Liver (tissue), 9 donors: ENCODE results near the gene CNIH3. TPM values are rescaled to one million over a fixed set of nuclear protein-coding genes. Genes with fewer than 3 reads are reported as not detected.

Experiments
- DNase-seq: peaks from one replicate; pipeline ENCODE4 v3.0.0-alpha.2; 2017; ENCODE audit warnings: low spot score
- H3K27ac ChIP-seq, 2 donors: one replicate each; pipeline ENCODE4 v1.7.0; 2013; ENCODE audit warnings: inconsistent platforms in 2 of 2, low read length in 2 of 2, control low read depth in 1 of 2, low read depth in 1 of 2, mild to moderate bottlenecking in 1 of 2
- H3K27me3 ChIP-seq, 4 donors: one replicate each; pipeline versions ENCODE4 v1.6.1 to v1.7.0; 2013; ENCODE audit warnings: low read length in 3 of 4, inconsistent platforms in 1 of 4, mild to moderate bottlenecking in 1 of 4, moderate library complexity in 1 of 4; ENCODE audit not compliant: control insufficient read depth in 4 of 4, insufficient read depth in 4 of 4
- H3K36me3 ChIP-seq, 4 donors: one replicate each; pipeline versions ENCODE4 v1.6.1 to v1.7.0; 2013; ENCODE audit warnings: low read length in 3 of 4, mild to moderate bottlenecking in 3 of 4, low read depth in 1 of 4, moderate library complexity in 1 of 4; ENCODE audit not compliant: control insufficient read depth in 4 of 4, insufficient read depth in 3 of 4
- H3K4me1 ChIP-seq, 4 donors: one replicate each; pipeline versions ENCODE4 v1.6.1 to v1.7.0; 2013; ENCODE audit warnings: low read length in 3 of 4, mild to moderate bottlenecking in 3 of 4, moderate library complexity in 1 of 4; ENCODE audit not compliant: control insufficient read depth in 4 of 4, insufficient read depth in 4 of 4
- H3K4me3 ChIP-seq, 3 donors: one replicate each; pipeline versions ENCODE4 v1.6.1 to v1.7.0; 2013; ENCODE audit warnings: low read length in 3 of 3, control low read depth in 1 of 3, low read depth in 1 of 3, mild to moderate bottlenecking in 1 of 3
- H3K9ac ChIP-seq, 2 donors: one replicate each; pipeline ENCODE4 v1.7.0; 2013; ENCODE audit warnings: low read length in 2 of 2, mild to moderate bottlenecking in 2 of 2, moderate library complexity in 2 of 2, control low read depth in 1 of 2, low read depth in 1 of 2
- H3K9me3 ChIP-seq, 4 donors: one replicate each; pipeline versions ENCODE4 v1.6.1 to v1.7.0; 2013; ENCODE audit warnings: low read length in 3 of 4; ENCODE audit not compliant: control insufficient read depth in 4 of 4
- CTCF ChIP-seq: fragments of 150-350 bp; IDR thresholded peaks from 2 replicates; pipeline ENCODE4 v1.5.1; 2017; ENCODE audit warnings: improper control_type of control experiment, low read depth, low read length; ENCODE audit not compliant: missing input control
- EGR1 ChIP-seq, 2 donors: IDR thresholded peaks; 2 replicates each; pipeline ENCODE4 v1.6.1; 2016 to 2018; ENCODE audit warnings: antibody characterized with exemption in 2 of 2, low read depth in 2 of 2
- FOXA1 ChIP-seq: IDR thresholded peaks from 2 replicates; pipeline ENCODE4 v1.6.1; 2016; ENCODE audit warnings: antibody characterized with exemption
- FOXA2 ChIP-seq: IDR thresholded peaks from 2 replicates; pipeline ENCODE4 v1.6.1; 2016; ENCODE audit warnings: antibody characterized with exemption
- GABPA ChIP-seq, 2 donors: IDR thresholded peaks in 1 of 2; conservative IDR thresholded peaks in 1 of 2; 2 replicates each; pipeline ENCODE4 v1.6.1; 2016; ENCODE audit warnings: antibody characterized with exemption in 2 of 2, mild to moderate bottlenecking in 1 of 2, moderate library complexity in 1 of 2
- HNF4A ChIP-seq, 2 donors: conservative IDR thresholded peaks; 2 replicates each; pipeline ENCODE4 v1.6.1; 2016; ENCODE audit warnings: antibody characterized with exemption in 2 of 2, mild to moderate bottlenecking in 2 of 2
- HNF4G ChIP-seq: IDR thresholded peaks from 2 replicates; pipeline ENCODE4 v1.6.1; 2016; ENCODE audit warnings: antibody characterized with exemption
- JUND ChIP-seq, 2 donors: IDR thresholded peaks; 2 replicates each; pipeline ENCODE4 v1.6.1; 2016; ENCODE audit warnings: antibody characterized with exemption in 2 of 2
- NR2F2 ChIP-seq: IDR thresholded peaks from 2 replicates; pipeline ENCODE4 v1.6.1; 2016; ENCODE audit warnings: antibody characterized with exemption
- RAD21 ChIP-seq, 2 donors: IDR thresholded peaks; 2 replicates each; pipeline ENCODE4 v1.6.1; 2016; ENCODE audit warnings: antibody characterized with exemption in 2 of 2, mild to moderate bottlenecking in 2 of 2
- REST ChIP-seq: IDR thresholded peaks from 2 replicates; pipeline ENCODE4 v1.6.1; 2016; ENCODE audit warnings: antibody characterized with exemption, mild to moderate bottlenecking
- RXRA ChIP-seq, 2 donors: IDR thresholded peaks; 2 replicates each; pipeline ENCODE4 v1.6.1; 2017 to 2018; ENCODE audit warnings: antibody characterized with exemption in 2 of 2, mild to moderate bottlenecking in 1 of 2
- TAF1 ChIP-seq: conservative IDR thresholded peaks from 2 replicates; pipeline ENCODE4 v1.6.1; 2016; ENCODE audit warnings: antibody characterized with exemption, mild to moderate bottlenecking
- YY1 ChIP-seq: IDR thresholded peaks from 2 replicates; pipeline ENCODE4 v1.6.1; 2016; ENCODE audit warnings: antibody characterized with exemption, mild to moderate bottlenecking
- WGBS: extraction: QIAGEN DNeasy Blood & Tissue Kit; methylation state at CpG from one replicate; pipeline ENCODE4 v1.1.7; 2013; 5-methylcytosine and 5-hydroxymethylcytosine counted together
- polyA plus RNA-seq, 2 donors: library from polyadenylated mRNA; stranded (reverse) in 1 of 2; unstranded in 1 of 2; fragments of 200-250 nt in 1 of 2; fragments of >200 nt in 1 of 2; fragmentation: Nextera tagmentation in 1 of 2; extraction: Ambion mirVana in 1 of 2; gene quantifications; one replicate each; pipeline versions ENCODE4 v1.2.1 to v1.2.3, GENCODE V29; 2013 to 2015
- total RNA-seq, 2 donors: library from RNA; depleted of rRNA; stranded (reverse); fragments of >200 nt; gene quantifications; one replicate each; pipeline ENCODE4 v1.2.3, GENCODE V29; 2014
- TF ChIP-seq, protein P1 (sequence below): IDR thresholded peaks from 2 replicates; pipeline ENCODE4 v1.6.1; 2016; ENCODE audit warnings: antibody characterized with exemption
- TF ChIP-seq, protein P2 (sequence below): IDR thresholded peaks from 2 replicates; pipeline ENCODE4 v1.6.1; 2016; ENCODE audit warnings: antibody characterized with exemption
- TF ChIP-seq, protein P3 (sequence below): IDR thresholded peaks from 2 replicates; pipeline ENCODE4 v1.6.1; 2016; ENCODE audit warnings: antibody characterized with exemption
- donor health status: healthy.
- donor health status: healthy.
- donor health status: healthy.
- donor health status: healthy.
- donor health status: healthy.

The CNIH3 gene
- total and polyA plus RNA-seq, 4 donors = 0.39 to 1.0 (median 0.93) TPM

- DNase-seq = no peak
- no peak overlapping the region for H3K27ac ChIP-seq
- H3K9ac ChIP-seq = no peak overlapping the region
- H3K4me1 ChIP-seq = no peaks in the 10 kb centered on the region
- TF ChIP-seq JUND (IDR thresholded peaks at IDR 0.05) (no peak), FOXA1 (no peak), NR2F2 (no peak), YY1 (no peak), HNF4A (conservative IDR thresholded peaks at IDR 0.05) (no peak), RAD21 (IDR thresholded peaks at IDR 0.05) (no peak), HNF4G (no peak), RXRA (IDR thresholded peaks at IDR 0.05) (no peak), TAF1 (no peak), GABPA (IDR thresholded peaks at IDR 0.05 in 1 of 2, conservative IDR thresholded peaks at IDR 0.05 in 1 of 2) (no peak), REST (no peak), FOXA2 (no peak), EGR1 (IDR thresholded peaks at IDR 0.05; ENCODE audit: low read depth in 2 of 2) (no peak), CTCF (no peak)
- TF ChIP-seq, protein P1, sequence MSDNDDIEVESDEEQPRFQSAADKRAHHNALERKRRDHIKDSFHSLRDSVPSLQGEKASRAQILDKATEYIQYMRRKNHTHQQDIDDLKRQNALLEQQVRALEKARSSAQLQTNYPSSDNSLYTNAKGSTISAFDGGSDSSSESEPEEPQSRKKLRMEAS = no peak
- TF ChIP-seq, protein P2, sequence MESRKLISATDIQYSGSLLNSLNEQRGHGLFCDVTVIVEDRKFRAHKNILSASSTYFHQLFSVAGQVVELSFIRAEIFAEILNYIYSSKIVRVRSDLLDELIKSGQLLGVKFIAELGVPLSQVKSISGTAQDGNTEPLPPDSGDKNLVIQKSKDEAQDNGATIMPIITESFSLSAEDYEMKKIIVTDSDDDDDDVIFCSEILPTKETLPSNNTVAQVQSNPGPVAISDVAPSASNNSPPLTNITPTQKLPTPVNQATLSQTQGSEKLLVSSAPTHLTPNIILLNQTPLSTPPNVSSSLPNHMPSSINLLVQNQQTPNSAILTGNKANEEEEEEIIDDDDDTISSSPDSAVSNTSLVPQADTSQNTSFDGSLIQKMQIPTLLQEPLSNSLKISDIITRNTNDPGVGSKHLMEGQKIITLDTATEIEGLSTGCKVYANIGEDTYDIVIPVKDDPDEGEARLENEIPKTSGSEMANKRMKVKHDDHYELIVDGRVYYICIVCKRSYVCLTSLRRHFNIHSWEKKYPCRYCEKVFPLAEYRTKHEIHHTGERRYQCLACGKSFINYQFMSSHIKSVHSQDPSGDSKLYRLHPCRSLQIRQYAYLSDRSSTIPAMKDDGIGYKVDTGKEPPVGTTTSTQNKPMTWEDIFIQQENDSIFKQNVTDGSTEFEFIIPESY = no peak
- TF ChIP-seq, protein P3, sequence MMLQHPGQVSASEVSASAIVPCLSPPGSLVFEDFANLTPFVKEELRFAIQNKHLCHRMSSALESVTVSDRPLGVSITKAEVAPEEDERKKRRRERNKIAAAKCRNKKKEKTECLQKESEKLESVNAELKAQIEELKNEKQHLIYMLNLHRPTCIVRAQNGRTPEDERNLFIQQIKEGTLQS = no peak
- WGBS = 84% methylated on average over 3 of the region's 3 CpGs
- H3K4me3 ChIP-seq = no peak overlapping the region
- H3K9me3 ChIP-seq = no peaks in the 10 kb centered on the region
- no peaks in the 10 kb centered on the region for H3K36me3 ChIP-seq
- H3K27me3 ChIP-seq = no peaks in the 10 kb centered on the region
These were observed 53.3 kb downstream of the CNIH3 start for GRCh38 chr1:224669403-224669802.

DNA sequence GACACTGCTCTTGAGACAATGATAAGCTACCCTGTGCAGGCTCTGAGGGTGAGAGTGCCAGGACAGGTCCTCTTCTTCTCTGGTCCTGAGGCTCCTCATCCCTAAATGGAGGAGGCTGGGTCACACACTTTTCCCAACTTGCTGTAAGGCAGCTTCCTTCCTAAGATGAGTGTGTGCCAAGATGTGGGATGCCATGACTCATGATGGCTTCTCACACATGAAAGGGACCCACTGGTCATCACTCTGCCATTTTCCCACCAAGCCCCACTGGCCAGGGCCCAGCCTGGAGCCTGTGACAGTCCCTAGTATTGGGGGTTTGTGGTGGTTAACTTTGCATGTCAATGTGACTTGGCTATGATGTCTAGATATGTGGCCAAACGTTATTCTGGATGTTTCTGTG is 54.4 kb downstream of the CNIH3 start:
- no peaks in the 10 kb centered on the region for H3K36me3 ChIP-seq
- no peak overlapping the region for H3K9ac ChIP-seq
- H3K27ac ChIP-seq = no peak overlapping the region
- no peaks in the 10 kb centered on the region for H3K9me3 ChIP-seq
- H3K4me1 ChIP-seq = no peaks in the 10 kb centered on the region
- WGBS = 68% methylated on average over 1 of the region's 1 CpG
- no peaks in the 10 kb centered on the region for H3K27me3 ChIP-seq
- no peak for DNase-seq
- H3K4me3 ChIP-seq = no peak overlapping the region
- TF ChIP-seq HNF4G (no peak), CTCF (no peak), JUND (IDR thresholded peaks at IDR 0.05) (no peak), GABPA (IDR thresholded peaks at IDR 0.05 in 1 of 2, conservative IDR thresholded peaks at IDR 0.05 in 1 of 2) (no peak), FOXA1 (no peak), NR2F2 (no peak), RAD21 (IDR thresholded peaks at IDR 0.05) (no peak), EGR1 (IDR thresholded peaks at IDR 0.05; ENCODE audit: low read depth in 2 of 2) (no peak)
- TF ChIP-seq, protein P1 = no peak
- TF ChIP-seq, protein P2 = no peak
- TF ChIP-seq, protein P3 = no peak
